Mucosa of rectum (tissue), 2 donors: ENCODE results near the gene PTPRD.
A peak's percentile ranks its signal among the peaks of the same experiment; 100 is the strongest.

Experiments used
- H3K27ac ChIP-seq, 2 donors: one replicate each; pipeline ENCODE4 v1.7.0; 2013; ENCODE audit warnings: inconsistent platforms in 2 of 2, low read depth in 2 of 2, low read length in 2 of 2
- H3K27me3 ChIP-seq, 2 donors: one replicate each; pipeline ENCODE4 v1.7.0; 2013; ENCODE audit warnings: low read length in 2 of 2; ENCODE audit not compliant: control insufficient read depth in 2 of 2, insufficient read depth in 2 of 2
- H3K36me3 ChIP-seq, 2 donors: one replicate each; pipeline ENCODE4 v1.7.0; 2013; ENCODE audit warnings: low read length in 2 of 2; ENCODE audit not compliant: control insufficient read depth in 2 of 2, insufficient read depth in 2 of 2
- H3K4me1 ChIP-seq, 2 donors: one replicate each; pipeline ENCODE4 v1.7.0; 2013; ENCODE audit warnings: low read length in 2 of 2, mild to moderate bottlenecking in 1 of 2; ENCODE audit not compliant: control insufficient read depth in 2 of 2, insufficient read depth in 2 of 2
- H3K4me3 ChIP-seq, 2 donors: one replicate each; pipeline ENCODE4 v1.7.0; 2013; ENCODE audit warnings: low read length in 2 of 2
- H3K9ac ChIP-seq, 2 donors: one replicate each; pipeline ENCODE4 v1.7.0; 2013; ENCODE audit warnings: low read length in 2 of 2, low read depth in 1 of 2, mild to moderate bottlenecking in 1 of 2
- H3K9me3 ChIP-seq, 2 donors: one replicate each; pipeline ENCODE4 v1.7.0; 2013; ENCODE audit warnings: low read length in 2 of 2; ENCODE audit not compliant: control insufficient read depth in 2 of 2
- donor health status: healthy.
- donor health status: Normal muscosa, but diverticular disease.

PTPRD gene

GRCh38 chr9:8719833-8720486, 1892.8 kb downstream of the PTPRD start:
- Histone ChIP-seq H3K4me1 (no peaks in the 10 kb centered on the region), H3K27ac (no peak overlapping the region), H3K9ac (no peak overlapping the region), H3K4me3 (no peak overlapping the region), H3K36me3 (no peaks in the 10 kb centered on the region), H3K9me3 (no peaks in the 10 kb centered on the region), H3K27me3 (no peaks in the 10 kb centered on the region)

- H3K4me3 ChIP-seq = no peak overlapping the region
- H3K9me3 ChIP-seq = no peaks in the 10 kb centered on the region
- H3K27me3 ChIP-seq = no peaks in the 10 kb centered on the region
- no peaks in the 10 kb centered on the region for H3K4me1 ChIP-seq
- no peak overlapping the region for H3K9ac ChIP-seq
- no peaks in the 10 kb centered on the region for H3K36me3 ChIP-seq
- H3K27ac ChIP-seq = no peak overlapping the region
These were observed 1894.6 kb downstream of the PTPRD start for GRCh38 chr9:8718121-8718725.

- Histone ChIP-seq H3K27ac (no peak overlapping the region), H3K4me3 (no peak overlapping the region), H3K4me1 (no peaks in the 10 kb centered on the region), H3K36me3 (no peaks in the 10 kb centered on the region), H3K9me3 (no peaks in the 10 kb centered on the region), H3K9ac (no peak overlapping the region), H3K27me3 (no peaks in the 10 kb centered on the region)
These were observed 1895.7 kb downstream of the PTPRD start for GRCh38 chr9:8717146-8717545.

- Histone ChIP-seq H3K27ac (no peak overlapping the region), H3K4me1 (no peaks in the 10 kb centered on the region), H3K36me3 (no peaks in the 10 kb centered on the region), H3K4me3 (no peak overlapping the region), H3K27me3 (no peaks in the 10 kb centered on the region), H3K9me3 (no peaks in the 10 kb centered on the region), H3K9ac (no peak overlapping the region)
These were observed 1897.0 kb downstream of the PTPRD start for GRCh38 chr9:8715788-8716187.

- Histone ChIP-seq H3K27me3 (no peaks in the 10 kb centered on the region), H3K36me3 (no peaks in the 10 kb centered on the region), H3K9ac (no peak overlapping the region)
These were observed 1899.0 kb downstream of the PTPRD start for GRCh38 chr9:8713811-8714165.

GRCh38 chr9:8713149-8713810, 1899.5 kb downstream of the PTPRD start:
- Histone ChIP-seq H3K9ac (no peak overlapping the region), H3K27ac (no peak overlapping the region), H3K4me1 (no peaks in the 10 kb centered on the region), H3K36me3 (no peaks in the 10 kb centered on the region), H3K9me3 (no peaks in the 10 kb centered on the region), H3K27me3 (no peaks in the 10 kb centered on the region), H3K4me3 (no peak overlapping the region)

More at GRCh38 chr9:8713811-8714165, 1899.0 kb downstream of the PTPRD start:
- Histone ChIP-seq H3K4me1 (no peaks in the 10 kb centered on the region), H3K9me3 (no peaks in the 10 kb centered on the region), H3K27ac (no peak overlapping the region), H3K4me3 (no peak overlapping the region)

- Histone ChIP-seq H3K36me3 (no peaks in the 10 kb centered on the region), H3K27me3 (no peaks in the 10 kb centered on the region), H3K27ac (no peak overlapping the region), H3K9ac (no peak overlapping the region), H3K4me3 (no peak overlapping the region), H3K9me3 (no peaks in the 10 kb centered on the region), H3K4me1 (peaks cover 0 to 4% of the 10 kb centered on the region in 2 donors)
These were observed 1903.1 kb downstream of the PTPRD start for GRCh38 chr9:8709731-8710130.

DNA sequence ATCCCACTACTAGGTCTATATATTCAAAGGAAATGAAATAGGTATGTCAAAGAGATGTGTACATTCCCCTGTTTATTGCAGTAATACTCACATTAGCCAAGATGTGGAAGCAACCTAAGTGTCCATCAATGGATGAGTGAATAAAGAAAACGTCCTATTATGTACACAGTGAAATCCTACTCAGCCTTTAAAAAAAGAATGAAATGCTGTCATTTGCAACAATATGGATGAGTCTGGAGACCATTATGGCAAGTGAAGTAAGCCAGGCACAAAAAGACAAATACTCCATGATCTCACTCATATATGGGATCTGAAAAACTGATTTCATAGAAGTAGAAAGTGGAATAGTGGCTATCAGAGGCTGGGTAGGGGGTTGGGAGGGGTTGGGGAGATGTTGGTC, 1904.1 kb downstream of the PTPRD start:
- no peak overlapping the region for H3K4me3 ChIP-seq
- H3K36me3 ChIP-seq = no peaks in the 10 kb centered on the region
- H3K9me3 ChIP-seq = no peaks in the 10 kb centered on the region
- H3K27ac ChIP-seq = no peak overlapping the region
- H3K4me1 ChIP-seq = peaks cover 0 to 4% of the 10 kb centered on the region in 2 donors
- H3K9ac ChIP-seq = no peak overlapping the region
- H3K27me3 ChIP-seq = no peaks in the 10 kb centered on the region

- peaks cover 0 to 4% of the 10 kb centered on the region in 2 donors for H3K4me1 ChIP-seq
- H3K9me3 ChIP-seq = no peaks in the 10 kb centered on the region
- H3K27ac ChIP-seq = no peak overlapping the region
- no peaks in the 10 kb centered on the region for H3K36me3 ChIP-seq
- H3K4me3 ChIP-seq = peak overlapping the region in 1 of 2 donors; percentile 20
- H3K27me3 ChIP-seq = no peaks in the 10 kb centered on the region
- H3K9ac ChIP-seq = no peak overlapping the region
These were observed 1905.8 kb downstream of the PTPRD start for GRCh38 chr9:8706998-8707397.

GRCh38 chr9:8706531-8706930, 1906.3 kb downstream of the PTPRD start:
- Histone ChIP-seq H3K4me3 (peak overlapping the region in 1 of 2 donors; percentile 20), H3K9me3 (no peaks in the 10 kb centered on the region), H3K36me3 (no peaks in the 10 kb centered on the region), H3K27me3 (no peaks in the 10 kb centered on the region), H3K4me1 (peaks cover 0 to 4% of the 10 kb centered on the region in 2 donors), H3K9ac (no peak overlapping the region), H3K27ac (no peak overlapping the region)
